Esophagus squamous epithelium (tissue), 4 donors: ENCODE results near the gene FLNB.

Experiments used
- CTCF ChIP-seq, 6 experiments: fragments of 450-650 bp in 4 of 6; fragments of 200-600 bp in 2 of 6; sonication (generic) in 2 of 6; IDR thresholded peaks; one replicate each; pipeline ENCODE4 v1.5.1; 2016 to 2019; ENCODE audit warnings: antibody characterized with exemption in 6 of 6, mild to moderate bottlenecking in 4 of 6, moderate library complexity in 4 of 6
- POLR2A ChIP-seq, 4 donors: fragments of 450-650 bp; IDR thresholded peaks; one replicate each; pipeline ENCODE4 v1.6.1; 2017; ENCODE audit warnings: antibody characterized with exemption in 4 of 4, mild to moderate bottlenecking in 4 of 4, moderate library complexity in 3 of 4

GRCh38 chr3:57978316-57978715 is 29.9 kb upstream of the FLNB start:
- TF ChIP-seq CTCF (IDR thresholded peaks at IDR 0.05), result no peak
- no peak for TF ChIP-seq POLR2A (IDR thresholded peaks at IDR 0.05)
